ENCODE measurements around the gene TEPSIN. TPM values are rescaled to one million over a fixed set of nuclear protein-coding genes. Genes with fewer than 3 reads are reported as not detected.

The TEPSIN gene
- total and polyA plus RNA-seq, 4 donors = 3.2 to 22.9 (median 10.7) TPM

GRCh38 chr17:81264640-81265039 lies 25.8 kb upstream of the TEPSIN start:
- Histone ChIP-seq H3K9me3 (ENCODE audit: control insufficient read depth in 4 of 4, low read length in 3 of 4) (no peaks in the 10 kb centered on the region), H3K36me3 (ENCODE audit: control insufficient read depth in 4 of 4, insufficient read depth in 3 of 4, low read depth in 1 of 4, low read length in 3 of 4) (peaks cover 26 to 79% (median 35%) of the 10 kb centered on the region in 4 donors), H3K9ac (ENCODE audit: low read depth in 1 of 2, low read length in 2 of 2) (no peak overlapping the region), H3K27ac (ENCODE audit: low read depth in 1 of 2, low read length in 2 of 2) (no peak overlapping the region), H3K4me3 (ENCODE audit: low read depth in 1 of 3, low read length in 3 of 3) (no peak overlapping the region), H3K27me3 (ENCODE audit: control insufficient read depth in 4 of 4, insufficient read depth in 4 of 4, low read length in 3 of 4) (no peaks in the 10 kb centered on the region), H3K4me1 (ENCODE audit: control insufficient read depth in 4 of 4, insufficient read depth in 4 of 4, low read length in 3 of 4) (no peaks in the 10 kb centered on the region)
- TF ChIP-seq FOXA1 (IDR thresholded peaks at IDR 0.05) = no peak
- no peak for TF ChIP-seq ATF3 (IDR thresholded peaks at IDR 0.05)
- no peak for TF ChIP-seq EGR1 (IDR thresholded peaks at IDR 0.05; ENCODE audit: low read depth in 2 of 2)
- no peak for TF ChIP-seq FOXA2 (IDR thresholded peaks at IDR 0.05)
- TF ChIP-seq NR2F2 (IDR thresholded peaks at IDR 0.05) = no peak
- no peak for TF ChIP-seq REST (IDR thresholded peaks at IDR 0.05)
- no peak for TF ChIP-seq GABPA (IDR thresholded peaks at IDR 0.05 in 1 of 2, conservative IDR thresholded peaks at IDR 0.05 in 1 of 2)
- no peak for TF ChIP-seq ZBTB33 (IDR thresholded peaks at IDR 0.05)
- TF ChIP-seq CTCF (IDR thresholded peaks at IDR 0.05; ENCODE audit: low read depth, low read length, missing input control) = no peak
- TF ChIP-seq HNF4A (conservative IDR thresholded peaks at IDR 0.05) = no peak
- no peak for TF ChIP-seq JUND (IDR thresholded peaks at IDR 0.05)
- TF ChIP-seq HNF4G (IDR thresholded peaks at IDR 0.05) = no peak
- no peak for TF ChIP-seq RAD21 (IDR thresholded peaks at IDR 0.05)
- TF ChIP-seq SP1 (IDR thresholded peaks at IDR 0.05) = no peak
- TF ChIP-seq TAF1 (conservative IDR thresholded peaks at IDR 0.05) = no peak
- no peak for TF ChIP-seq RXRA (IDR thresholded peaks at IDR 0.05)
- WGBS = 99% methylated on average over 12 of the region's 12 CpGs
- DNase-seq (ENCODE audit: low spot score) = no peak
